Measurements from ENCODE around the gene FILIP1L. TPM values are rescaled to one million over a fixed set of nuclear protein-coding genes. Genes with fewer than 3 reads are reported as not detected.

Gene FILIP1L
- total RNA-seq, 1 donor from 2014 or later = 41.5 TPM

GRCh38 chr3:99933971-99934750 lies 180.1 kb downstream of the FILIP1L start:
- H3K27me3 ChIP-seq = no peaks in the 10 kb centered on the region
- no peak overlapping the region for H3K4me3 ChIP-seq
- TF ChIP-seq, protein P1, sequence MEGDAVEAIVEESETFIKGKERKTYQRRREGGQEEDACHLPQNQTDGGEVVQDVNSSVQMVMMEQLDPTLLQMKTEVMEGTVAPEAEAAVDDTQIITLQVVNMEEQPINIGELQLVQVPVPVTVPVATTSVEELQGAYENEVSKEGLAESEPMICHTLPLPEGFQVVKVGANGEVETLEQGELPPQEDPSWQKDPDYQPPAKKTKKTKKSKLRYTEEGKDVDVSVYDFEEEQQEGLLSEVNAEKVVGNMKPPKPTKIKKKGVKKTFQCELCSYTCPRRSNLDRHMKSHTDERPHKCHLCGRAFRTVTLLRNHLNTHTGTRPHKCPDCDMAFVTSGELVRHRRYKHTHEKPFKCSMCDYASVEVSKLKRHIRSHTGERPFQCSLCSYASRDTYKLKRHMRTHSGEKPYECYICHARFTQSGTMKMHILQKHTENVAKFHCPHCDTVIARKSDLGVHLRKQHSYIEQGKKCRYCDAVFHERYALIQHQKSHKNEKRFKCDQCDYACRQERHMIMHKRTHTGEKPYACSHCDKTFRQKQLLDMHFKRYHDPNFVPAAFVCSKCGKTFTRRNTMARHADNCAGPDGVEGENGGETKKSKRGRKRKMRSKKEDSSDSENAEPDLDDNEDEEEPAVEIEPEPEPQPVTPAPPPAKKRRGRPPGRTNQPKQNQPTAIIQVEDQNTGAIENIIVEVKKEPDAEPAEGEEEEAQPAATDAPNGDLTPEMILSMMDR (IDR thresholded peaks at IDR 0.05) = no peak
- TF ChIP-seq POLR2A (IDR thresholded peaks at IDR 0.05) (no peak), POLR2AphosphoS5 (IDR thresholded peaks at IDR 0.05; ENCODE audit: insufficient read depth in 1 of 2, low read depth in 1 of 2) (no peak)
- intact Hi-C loops (cut with DNase I) = no loop called here
- H3K9me3 ChIP-seq = no peaks in the 10 kb centered on the region
- no peak overlapping the region for H3K27ac ChIP-seq
- no peaks in the 10 kb centered on the region for H3K36me3 ChIP-seq
- H3K4me1 ChIP-seq = peaks cover 53% of the 10 kb centered on the region
- DNase-seq (ENCODE audit: extremely low spot score in 2 of 2) = no peak

DNA sequence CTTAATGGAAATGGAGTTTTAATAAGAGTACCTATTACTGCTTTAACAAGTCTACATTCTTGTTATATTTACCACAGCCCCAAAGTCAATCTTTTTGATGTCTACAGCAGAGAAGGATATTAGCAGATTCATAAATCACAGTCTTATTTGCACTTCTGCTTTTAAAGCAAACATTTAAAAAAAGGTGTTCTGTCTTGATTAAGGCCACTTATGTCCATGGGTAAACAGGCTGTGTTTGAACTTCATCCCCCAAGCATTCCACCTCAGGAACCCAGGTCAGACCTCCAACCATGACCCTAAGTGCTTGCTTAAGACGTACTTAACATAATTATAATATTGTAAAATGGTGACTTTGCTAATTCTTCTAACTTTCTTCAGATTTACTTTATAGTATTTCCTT lies 183.2 kb downstream of the FILIP1L start:
- TF ChIP-seq POLR2A (IDR thresholded peaks at IDR 0.05) (no peak), POLR2AphosphoS5 (IDR thresholded peaks at IDR 0.05; ENCODE audit: insufficient read depth in 1 of 2, low read depth in 1 of 2) (no peak)
- H3K36me3 ChIP-seq = no peaks in the 10 kb centered on the region
- H3K27ac ChIP-seq = peak overlapping the region; percentile 5
- no peak overlapping the region for H3K4me3 ChIP-seq
- no peaks in the 10 kb centered on the region for H3K27me3 ChIP-seq
- H3K4me1 ChIP-seq = peaks cover 37% of the 10 kb centered on the region
- no peaks in the 10 kb centered on the region for H3K9me3 ChIP-seq
- DNase-seq (ENCODE audit: extremely low spot score in 2 of 2) = no peak
- intact Hi-C loops (cut with DNase I) = no loop called here

GRCh38 chr3:99929745-99930139 lies 184.6 kb downstream of the FILIP1L start:
- Histone ChIP-seq H3K36me3 (no peaks in the 10 kb centered on the region), H3K4me1 (peaks cover 38% of the 10 kb centered on the region), H3K27ac (no peak overlapping the region), H3K4me3 (no peak overlapping the region), H3K9me3 (no peaks in the 10 kb centered on the region), H3K27me3 (no peaks in the 10 kb centered on the region)
- TF ChIP-seq POLR2AphosphoS5 (IDR thresholded peaks at IDR 0.05; ENCODE audit: insufficient read depth in 1 of 2, low read depth in 1 of 2) (peak in 1 of 2 donors; percentile 51), POLR2A (IDR thresholded peaks at IDR 0.05) (no peak)
- TF ChIP-seq, protein P1 (IDR thresholded peaks at IDR 0.05) = no peak
- no peak for DNase-seq (ENCODE audit: extremely low spot score in 2 of 2)
- intact Hi-C loops (cut with DNase I) = no loop called here

GRCh38 chr3:99928771-99929744 lies 185.2 kb downstream of the FILIP1L start:
- Histone ChIP-seq H3K27me3 (no peaks in the 10 kb centered on the region), H3K27ac (peak overlapping the region; percentile 22), H3K4me1 (peaks cover 36% of the 10 kb centered on the region), H3K4me3 (no peak overlapping the region), H3K36me3 (no peaks in the 10 kb centered on the region), H3K9me3 (no peaks in the 10 kb centered on the region)
- intact Hi-C loops (cut with DNase I) = no loop called here
- DNase-seq (ENCODE audit: extremely low spot score in 2 of 2) = no peak
- TF ChIP-seq, protein P1 (IDR thresholded peaks at IDR 0.05) = no peak
- TF ChIP-seq POLR2A (IDR thresholded peaks at IDR 0.05) (no peak), POLR2AphosphoS5 (IDR thresholded peaks at IDR 0.05; ENCODE audit: insufficient read depth in 1 of 2, low read depth in 1 of 2) (peak in 1 of 2 donors; percentile 20)

DNA sequence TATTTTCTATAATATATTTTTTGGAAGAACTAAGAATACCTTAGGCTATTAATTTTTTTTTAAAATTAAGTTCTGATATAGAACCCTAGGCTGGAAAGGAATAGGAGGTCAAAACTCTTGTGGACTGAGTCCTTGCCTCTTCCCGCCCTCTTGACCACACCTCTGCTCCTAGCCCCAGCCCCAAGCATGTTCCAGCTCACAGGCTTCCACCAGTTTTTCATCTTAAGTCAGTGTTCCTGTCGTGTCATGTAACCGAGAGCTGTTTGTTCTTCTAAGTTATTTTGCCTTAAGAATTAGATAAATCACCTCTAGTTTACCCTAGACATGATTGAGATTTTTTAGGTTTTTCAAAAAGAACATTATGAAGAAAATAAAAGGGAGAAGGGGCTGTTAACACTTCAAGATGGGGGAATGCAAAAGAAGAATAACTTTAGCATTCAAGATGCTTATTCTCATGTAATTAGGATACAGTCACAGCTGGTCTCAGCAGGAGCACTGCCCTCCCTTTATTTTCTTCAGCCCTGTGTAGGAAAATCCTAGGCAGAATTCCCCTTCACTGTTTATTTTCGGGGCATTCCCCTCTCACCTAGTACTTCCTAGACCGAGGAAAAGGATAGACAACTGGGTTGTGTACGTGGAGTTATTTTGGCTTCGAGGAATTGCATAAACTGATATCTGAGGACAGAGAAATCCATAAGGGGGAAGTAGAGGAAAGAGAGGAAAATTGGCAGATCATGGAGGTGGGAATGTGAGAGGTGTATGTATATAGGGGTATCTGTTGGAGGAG lies 186.4 kb downstream of the FILIP1L start:
- intact Hi-C loops (cut with DNase I) = no loop called here
- TF ChIP-seq POLR2AphosphoS5 (IDR thresholded peaks at IDR 0.05; ENCODE audit: insufficient read depth in 1 of 2, low read depth in 1 of 2) (no peak), POLR2A (IDR thresholded peaks at IDR 0.05) (no peak)
- Histone ChIP-seq H3K4me3 (no peak overlapping the region), H3K27ac (no peak overlapping the region), H3K9me3 (no peaks in the 10 kb centered on the region), H3K4me1 (peaks cover 36% of the 10 kb centered on the region), H3K36me3 (no peaks in the 10 kb centered on the region), H3K27me3 (no peaks in the 10 kb centered on the region)
- DNase-seq (ENCODE audit: extremely low spot score in 2 of 2) = no peak

All from vagina (tissue), 2 donors.